ENCODE data around the gene ATP6V0A1.

DNA sequence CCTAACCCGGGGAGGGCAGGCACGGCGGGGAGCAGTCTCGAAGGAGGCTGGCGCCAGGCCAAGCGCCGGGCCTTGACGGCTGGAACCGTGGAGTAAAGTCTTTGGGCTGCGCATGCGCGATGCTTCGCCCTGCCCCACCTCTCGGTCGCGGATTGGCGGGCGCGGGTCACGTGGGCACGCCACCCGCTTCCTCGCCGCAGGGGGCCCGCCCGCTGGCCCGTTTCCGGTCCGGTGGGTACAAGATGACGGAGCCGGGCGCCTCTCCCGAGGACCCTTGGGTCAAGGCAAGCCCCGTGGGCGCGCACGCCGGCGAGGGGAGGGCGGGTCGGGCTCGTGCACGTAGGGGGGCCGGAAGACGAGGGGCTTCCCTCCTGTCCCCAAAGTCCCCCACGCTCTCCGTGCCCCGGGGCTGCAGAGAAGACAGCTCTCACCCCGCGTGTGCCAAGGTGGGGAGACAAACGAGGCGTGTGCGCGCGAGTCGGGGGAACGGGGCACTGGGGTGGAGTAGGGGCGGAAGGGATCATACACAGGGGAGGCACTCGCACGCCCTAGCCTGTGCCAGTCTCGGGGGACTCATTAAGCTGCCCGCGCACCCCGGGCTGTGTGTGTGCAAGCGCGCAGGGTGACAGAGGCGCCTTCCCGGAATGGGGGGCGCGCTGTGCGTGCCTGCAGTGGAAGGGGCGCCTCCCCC lies 108.3 kb downstream of the ATP6V0A1 start, which contains the start of gene MLX:
- TF ChIP-seq, protein P1, sequence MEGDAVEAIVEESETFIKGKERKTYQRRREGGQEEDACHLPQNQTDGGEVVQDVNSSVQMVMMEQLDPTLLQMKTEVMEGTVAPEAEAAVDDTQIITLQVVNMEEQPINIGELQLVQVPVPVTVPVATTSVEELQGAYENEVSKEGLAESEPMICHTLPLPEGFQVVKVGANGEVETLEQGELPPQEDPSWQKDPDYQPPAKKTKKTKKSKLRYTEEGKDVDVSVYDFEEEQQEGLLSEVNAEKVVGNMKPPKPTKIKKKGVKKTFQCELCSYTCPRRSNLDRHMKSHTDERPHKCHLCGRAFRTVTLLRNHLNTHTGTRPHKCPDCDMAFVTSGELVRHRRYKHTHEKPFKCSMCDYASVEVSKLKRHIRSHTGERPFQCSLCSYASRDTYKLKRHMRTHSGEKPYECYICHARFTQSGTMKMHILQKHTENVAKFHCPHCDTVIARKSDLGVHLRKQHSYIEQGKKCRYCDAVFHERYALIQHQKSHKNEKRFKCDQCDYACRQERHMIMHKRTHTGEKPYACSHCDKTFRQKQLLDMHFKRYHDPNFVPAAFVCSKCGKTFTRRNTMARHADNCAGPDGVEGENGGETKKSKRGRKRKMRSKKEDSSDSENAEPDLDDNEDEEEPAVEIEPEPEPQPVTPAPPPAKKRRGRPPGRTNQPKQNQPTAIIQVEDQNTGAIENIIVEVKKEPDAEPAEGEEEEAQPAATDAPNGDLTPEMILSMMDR (IDR thresholded peaks at IDR 0.05; ENCODE audit: insufficient read depth, low read depth, low read length): no peak
- no peak for TF ChIP-seq EZH2 (IDR thresholded peaks at IDR 0.05; ENCODE audit: insufficient read depth, low read length)
